IgD-negative memory B cell (primary cell): ENCODE measurements around the gene COL6A2. TPM values are rescaled to one million over a fixed set of nuclear protein-coding genes. Genes with fewer than 3 reads are reported as not detected.
"Not testable (repeated sequence)": the region's sequence is repeated elsewhere in the genome, so short reads cannot be mapped to it uniquely, and the experiment has no call there.

ENCODE experiments used
- H3K27ac Mint-ChIP-seq, 3 donors: one replicate each; pipeline ENCODE4 v1.8.0; 2020 to 2022; ENCODE audit warnings: mild to moderate bottlenecking in 3 of 3, mixed read lengths in 3 of 3, moderate library complexity in 1 of 3
- H3K27me3 Mint-ChIP-seq: one replicate; pipeline ENCODE4 v1.8.0; 2021; ENCODE audit warnings: mixed read lengths
- H3K36me3 Mint-ChIP-seq: one replicate; pipeline ENCODE4 v1.8.0; 2020; ENCODE audit warnings: mild to moderate bottlenecking, mixed read lengths
- H3K4me1 Mint-ChIP-seq, 3 donors: one replicate each; pipeline ENCODE4 v1.8.0; 2020 to 2022; ENCODE audit warnings: mixed read lengths in 3 of 3, mild to moderate bottlenecking in 1 of 3
- H3K4me3 Mint-ChIP-seq, 4 donors: one replicate each; pipeline ENCODE4 v1.8.0; 2020 to 2022; ENCODE audit warnings: mild to moderate bottlenecking in 4 of 4, mixed read lengths in 4 of 4, moderate library complexity in 3 of 4
- H3K9me3 Mint-ChIP-seq, 3 donors: one replicate each; pipeline ENCODE4 v1.8.0; 2020 to 2021; ENCODE audit warnings: mixed read lengths in 3 of 3, mild to moderate bottlenecking in 1 of 3
- polyA plus RNA-seq: library from polyadenylated mRNA; unstranded; fragments of 300-500 nt; fragmentation: Illumina TruSeq; gene quantifications from one replicate; pipeline ENCODE4 v1.2.3, GENCODE V29; 2021

Gene COL6A2
- polyA plus RNA-seq, 1 donor from 2014 or later: 0.14 TPM

DNA sequence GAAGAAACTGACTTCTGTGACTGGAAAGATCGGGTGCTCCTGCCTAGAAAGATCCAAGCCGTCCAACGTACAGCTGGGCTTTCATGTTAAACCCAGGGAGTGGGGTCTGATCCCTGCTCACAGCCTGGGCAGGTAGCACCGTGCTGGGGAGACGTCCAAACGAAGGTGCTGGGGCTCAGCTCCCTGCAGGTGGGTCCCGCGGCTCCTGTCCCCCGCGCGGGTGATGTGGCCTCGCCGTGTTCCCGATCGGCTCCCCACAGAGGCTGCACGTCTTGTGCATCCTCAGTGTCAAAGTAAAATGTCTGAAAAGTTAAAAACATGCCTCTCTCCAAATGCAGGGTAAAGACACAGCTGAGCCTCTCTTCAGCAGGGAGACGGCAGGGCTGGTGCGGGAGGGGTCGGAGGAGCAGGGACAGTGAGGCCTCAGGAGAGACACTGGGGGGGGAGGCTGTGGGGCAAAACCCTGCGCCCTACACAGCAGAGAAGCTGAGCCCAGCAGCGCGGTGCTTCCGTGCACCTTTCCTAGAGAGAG, 40.1 kb upstream of the COL6A2 start:
- H3K27me3 Mint-ChIP-seq: peaks cover 26% of the 10 kb centered on the region
- no peak overlapping the region for H3K27ac Mint-ChIP-seq
- peaks cover 5% of the 10 kb centered on the region for H3K36me3 Mint-ChIP-seq
- H3K9me3 Mint-ChIP-seq: peaks cover 4 to 6% (median 4%) of the 10 kb centered on the region in 3 donors
- H3K4me3 Mint-ChIP-seq: no peak overlapping the region
- no peaks in the 10 kb centered on the region for H3K4me1 Mint-ChIP-seq

DNA sequence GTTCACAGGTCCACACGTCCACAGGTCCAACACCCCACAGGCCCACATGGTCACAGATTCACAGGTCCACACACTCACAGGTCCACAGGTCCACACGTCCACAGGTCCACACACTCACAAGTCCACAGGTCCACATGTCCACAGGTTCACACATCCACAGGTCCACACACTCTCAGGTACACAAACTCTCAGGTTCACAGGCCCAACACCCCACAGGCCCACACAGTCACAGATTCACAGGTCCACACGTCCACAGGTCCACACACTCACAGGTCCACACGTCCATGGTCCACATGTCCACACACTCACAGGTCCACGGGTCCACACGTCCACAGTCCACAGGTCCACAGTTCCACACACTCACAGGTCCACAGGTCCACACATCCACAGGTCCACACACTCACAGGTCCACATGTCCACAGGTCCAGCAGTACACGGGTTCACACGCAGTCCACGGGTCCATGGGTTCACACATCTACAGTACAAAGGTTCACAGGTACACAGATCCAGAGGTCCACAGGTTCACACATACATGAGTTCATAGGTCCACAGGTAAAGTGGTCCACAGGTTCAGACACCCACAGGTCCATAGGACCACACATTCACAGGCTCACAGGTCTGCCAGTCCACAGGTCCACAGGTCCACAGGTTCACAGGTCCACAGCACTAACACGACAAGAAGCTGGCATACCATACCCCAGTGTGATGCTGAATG, 39.3 kb upstream of the COL6A2 start:
- no peak overlapping the region for H3K27ac Mint-ChIP-seq
- peaks cover 26% of the 10 kb centered on the region for H3K27me3 Mint-ChIP-seq

DNA sequence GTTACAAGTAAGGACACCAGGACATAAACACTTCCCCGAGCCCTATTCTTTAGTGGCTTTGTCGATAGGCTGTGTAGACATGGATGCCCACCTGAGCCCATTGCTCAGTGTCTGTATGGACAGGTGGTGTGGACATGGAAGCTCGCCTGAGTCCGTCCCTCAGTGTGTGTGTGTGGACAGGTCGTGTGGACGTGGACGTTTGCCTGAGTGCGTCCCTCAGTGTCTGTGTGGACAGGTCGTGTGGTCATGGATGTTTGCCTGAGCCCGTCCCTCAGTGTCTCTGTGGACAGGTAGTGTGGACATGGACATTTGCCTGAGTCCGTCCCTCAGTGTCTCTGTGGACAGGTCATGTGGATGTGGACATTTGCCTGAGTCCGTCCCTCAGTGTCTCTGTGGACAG, 38.7 kb upstream of the COL6A2 start:
- Mint-ChIP-seq H3K36me3 (peaks cover 5% of the 10 kb centered on the region), H3K27me3 (peaks cover 28% of the 10 kb centered on the region), H3K27ac (no peak overlapping the region), H3K9me3 (peaks cover 4 to 6% (median 4%) of the 10 kb centered on the region in 3 donors), H3K4me1 (no peaks in the 10 kb centered on the region), H3K4me3 (no peak overlapping the region)

More for the DNA sequence above, 39.3 kb upstream of the COL6A2 start:
- peaks cover 4 to 6% (median 4%) of the 10 kb centered on the region in 3 donors for H3K9me3 Mint-ChIP-seq
- no peaks in the 10 kb centered on the region for H3K4me1 Mint-ChIP-seq
- no peak overlapping the region for H3K4me3 Mint-ChIP-seq
- peaks cover 5% of the 10 kb centered on the region for H3K36me3 Mint-ChIP-seq

DNA sequence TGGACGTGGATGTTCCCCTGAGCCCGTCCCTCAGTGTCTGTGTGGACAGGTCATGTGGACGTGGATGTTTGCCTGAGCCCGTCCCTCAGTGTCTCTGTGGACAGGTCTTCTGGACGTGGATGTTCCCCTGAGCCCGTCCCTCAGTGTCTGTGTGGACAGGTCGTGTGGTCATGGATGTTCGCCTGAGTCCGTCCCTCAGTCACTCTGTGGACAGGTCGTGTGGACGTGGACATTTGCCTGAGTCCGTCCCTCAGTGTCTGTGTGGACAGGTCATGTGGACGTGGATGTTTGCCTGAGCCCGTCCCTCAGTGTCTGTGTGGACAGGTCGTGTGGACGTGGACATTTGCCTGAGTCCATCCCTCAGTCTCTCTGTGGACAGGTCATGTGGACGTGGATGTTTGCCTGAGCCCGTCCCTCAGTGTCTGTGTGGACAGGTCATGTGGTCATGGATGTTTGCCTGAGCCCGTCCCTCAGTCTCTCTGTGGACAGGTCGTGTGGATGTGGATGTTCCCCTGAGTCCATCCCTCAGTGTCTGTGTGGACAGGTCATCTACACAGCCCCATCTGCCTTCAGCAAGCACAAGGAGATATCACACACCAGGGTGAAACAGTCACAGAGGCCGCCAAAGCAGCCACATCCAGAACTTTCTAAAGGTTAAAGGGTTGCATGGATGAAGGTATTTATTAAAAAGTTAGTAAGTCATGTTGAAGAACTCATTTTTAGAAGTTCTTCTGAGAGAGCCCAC, 38.0 kb upstream of the COL6A2 start:
- not testable (repeated sequence) for H3K4me1 Mint-ChIP-seq, H3K4me3 Mint-ChIP-seq, H3K36me3 Mint-ChIP-seq, H3K27ac Mint-ChIP-seq, H3K9me3 Mint-ChIP-seq
- H3K27me3 Mint-ChIP-seq: peaks cover 32% of the 10 kb centered on the region

DNA sequence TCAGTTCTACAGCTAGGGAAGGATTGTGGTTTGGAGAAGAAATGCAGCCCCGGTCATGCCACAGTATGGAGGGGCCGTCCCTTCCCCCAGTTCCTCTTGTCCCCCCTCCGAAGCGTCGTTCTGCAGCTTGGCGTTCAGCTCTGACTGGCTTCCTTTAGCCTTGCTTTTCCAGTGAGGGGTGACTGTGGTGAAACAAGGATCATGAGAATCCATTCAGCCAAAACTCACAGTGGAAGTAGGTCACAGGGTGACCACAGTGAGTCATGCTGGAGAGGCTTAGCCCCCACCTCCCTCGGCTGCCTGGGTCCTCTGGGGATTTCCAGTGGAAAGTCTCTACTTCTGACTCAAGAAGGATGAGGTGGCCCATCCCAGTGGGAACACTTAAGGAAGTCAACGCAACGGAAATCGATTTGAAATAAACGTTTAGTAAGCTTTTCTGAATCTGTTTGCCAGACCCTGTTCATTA, 37.3 kb upstream of the COL6A2 start:
- Mint-ChIP-seq H3K9me3 (peaks cover 4 to 6% (median 4%) of the 10 kb centered on the region in 3 donors), H3K27me3 (peaks cover 38% of the 10 kb centered on the region), H3K36me3 (peaks cover 5% of the 10 kb centered on the region), H3K4me1 (no peaks in the 10 kb centered on the region), H3K27ac (no peak overlapping the region), H3K4me3 (no peak overlapping the region)

DNA sequence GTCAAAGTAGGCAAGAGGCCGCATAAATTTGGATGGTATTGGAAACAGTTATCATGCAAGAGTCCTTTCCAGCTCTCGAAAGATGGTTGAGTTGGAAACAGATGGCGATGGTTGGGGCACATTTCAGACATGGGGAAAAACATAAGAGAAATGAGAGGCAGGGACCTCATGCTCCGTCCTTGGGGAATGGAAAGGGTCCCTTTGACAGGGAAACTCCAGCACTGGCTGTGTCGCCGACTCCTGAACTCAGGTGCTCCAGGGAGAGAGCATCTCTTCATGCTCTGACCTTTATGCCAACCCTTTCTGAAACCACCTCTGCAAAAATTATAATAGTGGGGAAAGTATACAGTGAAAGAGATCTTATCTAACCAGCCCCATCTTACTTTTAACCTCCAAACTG, 36.8 kb upstream of the COL6A2 start:
- H3K9me3 Mint-ChIP-seq: peaks cover 4 to 6% (median 4%) of the 10 kb centered on the region in 3 donors
- no peak overlapping the region for H3K27ac Mint-ChIP-seq
- peaks cover 40% of the 10 kb centered on the region for H3K27me3 Mint-ChIP-seq
- peaks cover 5% of the 10 kb centered on the region for H3K36me3 Mint-ChIP-seq
- H3K4me1 Mint-ChIP-seq: no peaks in the 10 kb centered on the region
- H3K4me3 Mint-ChIP-seq: no peak overlapping the region

DNA sequence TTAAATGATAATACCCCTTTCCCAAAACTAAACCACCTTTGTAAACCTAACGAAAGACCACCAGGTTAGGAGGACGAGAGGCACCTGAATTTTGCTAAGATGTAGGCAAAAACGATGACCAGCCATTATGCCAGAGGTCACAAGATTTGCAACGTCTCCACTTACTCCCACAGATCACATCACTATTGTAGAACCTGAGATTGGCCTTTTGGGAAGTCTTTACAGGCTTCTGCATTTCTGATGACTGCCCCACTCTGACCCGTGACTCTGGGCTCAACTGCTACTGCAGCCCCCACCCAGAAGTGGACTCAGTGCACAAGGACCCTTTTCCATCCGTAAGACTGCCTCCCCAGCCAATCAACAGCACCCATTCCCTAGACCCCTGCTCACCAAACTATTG, 36.4 kb upstream of the COL6A2 start:
- Mint-ChIP-seq H3K9me3 (peaks cover 4 to 6% (median 4%) of the 10 kb centered on the region in 3 donors), H3K36me3 (peaks cover 5% of the 10 kb centered on the region), H3K4me1 (no peaks in the 10 kb centered on the region), H3K4me3 (no peak overlapping the region), H3K27ac (no peak overlapping the region), H3K27me3 (peaks cover 41% of the 10 kb centered on the region)

DNA sequence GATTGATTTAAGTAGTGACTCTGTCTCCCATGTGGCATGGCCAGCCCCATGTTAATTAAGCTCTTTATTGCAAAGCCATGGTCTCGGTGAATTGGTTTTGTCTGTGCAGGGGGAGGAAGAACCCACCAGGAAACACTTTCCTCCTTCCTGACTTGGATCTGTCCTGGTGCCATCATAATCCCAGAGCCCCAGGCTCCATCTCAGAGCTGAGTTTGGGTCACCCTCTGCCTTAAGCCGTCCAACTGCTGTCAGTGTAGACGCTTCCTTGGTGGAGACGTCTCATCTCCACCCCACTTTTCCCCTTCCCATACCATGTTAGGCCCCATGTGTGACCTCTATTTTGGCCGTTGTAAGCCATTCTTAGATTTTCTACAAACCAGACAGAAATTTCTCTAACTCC, 36.0 kb upstream of the COL6A2 start:
- no peak overlapping the region for H3K27ac Mint-ChIP-seq

DNA sequence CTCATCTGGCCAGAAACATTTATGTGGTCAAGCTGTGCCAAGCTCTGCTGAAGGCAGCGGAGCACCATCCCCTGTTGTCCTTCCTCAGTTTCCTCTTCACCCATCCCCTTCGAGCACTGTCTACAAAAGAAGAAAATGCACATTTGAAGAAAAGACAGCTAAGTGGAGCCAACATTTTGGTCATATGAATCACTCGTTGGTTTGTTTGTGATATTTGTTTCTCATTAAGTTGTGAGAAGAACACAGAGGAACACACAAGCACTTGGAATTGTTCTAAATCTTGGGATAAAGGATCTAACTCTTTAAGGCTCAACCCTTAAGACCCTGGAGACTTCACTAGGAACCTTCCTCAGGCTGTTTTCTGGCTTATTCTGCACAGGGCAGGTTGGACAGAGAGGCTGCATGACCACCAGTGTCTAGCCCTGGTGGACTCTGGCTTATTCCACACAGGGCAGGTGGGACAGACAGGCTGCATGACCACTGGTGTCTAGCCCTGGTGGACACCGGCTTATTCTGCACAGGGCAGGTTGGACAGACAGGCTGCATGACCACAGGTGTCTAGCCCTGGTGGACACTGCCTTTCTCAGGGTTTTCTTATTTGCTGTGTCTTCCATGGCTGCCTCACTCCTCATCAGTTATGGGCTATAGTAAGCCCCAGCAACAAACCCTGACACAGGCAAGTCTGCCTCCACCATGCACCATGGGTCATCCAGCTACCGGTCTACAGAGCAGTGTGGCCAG, 35.3 kb upstream of the COL6A2 start:
- H3K9me3 Mint-ChIP-seq: peaks cover 4 to 6% (median 4%) of the 10 kb centered on the region in 3 donors
- H3K27me3 Mint-ChIP-seq: peaks cover 36% of the 10 kb centered on the region
- peaks cover 5% of the 10 kb centered on the region for H3K36me3 Mint-ChIP-seq
- no peak overlapping the region for H3K27ac Mint-ChIP-seq
- H3K4me3 Mint-ChIP-seq: no peak overlapping the region
- H3K4me1 Mint-ChIP-seq: no peaks in the 10 kb centered on the region

More for the DNA sequence above, 36.0 kb upstream of the COL6A2 start:
- Mint-ChIP-seq H3K36me3 (peaks cover 5% of the 10 kb centered on the region), H3K4me1 (no peaks in the 10 kb centered on the region), H3K4me3 (no peak overlapping the region), H3K9me3 (peaks cover 4 to 6% (median 4%) of the 10 kb centered on the region in 3 donors), H3K27me3 (peaks cover 42% of the 10 kb centered on the region)

DNA sequence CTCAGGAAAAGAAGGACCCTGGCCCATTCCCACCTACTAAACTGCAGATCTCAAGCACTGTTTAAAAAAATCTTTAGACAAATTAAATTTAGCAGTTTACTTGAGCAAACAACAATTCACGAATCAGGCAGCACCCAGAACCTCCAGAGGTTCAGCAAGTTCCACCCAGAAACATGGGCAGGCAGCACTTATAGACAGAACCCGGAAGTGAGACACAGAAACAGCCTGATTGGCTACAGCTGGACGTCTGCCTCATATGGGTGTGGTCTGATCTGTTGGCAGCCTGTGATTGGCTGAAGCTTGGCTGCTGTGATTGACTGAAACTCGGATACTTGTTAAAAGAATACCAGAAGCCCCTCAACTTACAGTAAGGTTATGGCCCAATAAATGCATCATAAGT, 34.7 kb upstream of the COL6A2 start:
- Mint-ChIP-seq H3K27me3 (peaks cover 35% of the 10 kb centered on the region), H3K4me3 (no peak overlapping the region), H3K27ac (no peak overlapping the region), H3K4me1 (no peaks in the 10 kb centered on the region), H3K36me3 (peaks cover 5% of the 10 kb centered on the region), H3K9me3 (peaks cover 4 to 6% (median 4%) of the 10 kb centered on the region in 3 donors)

DNA sequence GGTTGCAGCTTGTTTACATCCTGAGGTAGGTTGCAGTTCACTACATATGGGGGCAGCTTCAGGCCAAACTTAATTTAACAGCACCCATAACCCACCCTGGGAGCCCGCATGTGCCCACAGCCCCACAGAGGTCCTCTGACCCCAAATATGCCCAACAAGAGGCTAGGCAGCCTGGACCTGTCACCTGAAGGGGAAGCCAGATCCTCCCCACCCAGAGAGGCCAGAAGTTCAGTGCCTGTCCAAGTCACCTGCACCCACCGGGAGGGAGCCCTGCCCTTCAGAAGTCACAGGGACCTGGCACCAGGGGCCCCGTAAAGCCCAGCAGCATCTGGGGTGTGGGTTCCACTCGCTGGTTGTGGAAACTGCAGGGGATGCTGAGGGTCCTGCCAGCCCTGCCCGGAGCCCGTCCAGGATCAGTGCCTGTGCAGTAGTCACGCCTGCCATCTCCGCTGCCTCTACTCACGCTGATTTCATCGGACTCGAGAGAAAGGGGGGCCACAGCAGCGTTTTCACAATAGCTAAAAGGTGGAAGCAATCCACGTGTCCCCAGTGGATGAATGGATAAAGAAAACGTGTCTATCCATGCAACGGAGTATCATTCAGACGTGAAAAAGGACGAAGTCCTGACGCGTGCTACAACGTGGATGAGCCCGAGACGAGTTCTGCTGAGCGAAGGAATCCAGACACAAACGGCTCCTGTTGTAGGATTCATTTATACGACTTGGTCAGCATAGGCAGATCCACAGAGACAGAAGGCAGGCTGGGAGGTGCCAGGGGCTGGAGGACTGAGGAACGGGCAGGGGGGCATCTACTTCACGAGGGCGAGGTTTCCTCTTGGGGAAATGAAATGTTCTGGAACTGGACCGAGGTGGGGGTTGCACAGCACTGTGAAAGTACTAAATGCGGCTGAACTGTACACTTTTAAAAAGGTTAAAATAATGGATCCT, 33.9 kb upstream of the COL6A2 start:
- peaks cover 5% of the 10 kb centered on the region for H3K36me3 Mint-ChIP-seq
- no peak overlapping the region for H3K27ac Mint-ChIP-seq
- no peaks in the 10 kb centered on the region for H3K4me1 Mint-ChIP-seq
- peaks cover 31% of the 10 kb centered on the region for H3K27me3 Mint-ChIP-seq
- H3K4me3 Mint-ChIP-seq: no peak overlapping the region
- peaks cover 4 to 6% (median 4%) of the 10 kb centered on the region in 3 donors for H3K9me3 Mint-ChIP-seq

DNA sequence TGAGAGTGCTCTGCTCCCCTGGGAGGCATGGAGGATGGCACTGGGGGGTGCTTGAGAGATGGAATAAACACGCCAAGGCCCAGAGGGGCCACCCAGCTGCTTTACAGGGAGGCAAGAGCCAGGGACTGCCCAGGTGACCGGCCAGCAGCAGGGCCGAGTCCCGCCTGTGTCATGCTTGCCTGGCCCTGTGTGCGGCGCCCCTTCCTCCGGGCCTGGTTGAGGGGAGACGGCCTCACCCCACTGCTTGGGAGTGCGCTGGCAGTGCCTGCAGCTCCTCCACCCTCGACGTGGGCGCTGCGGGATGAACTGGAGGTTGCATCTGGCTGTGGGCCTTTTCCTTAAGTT, 33.1 kb upstream of the COL6A2 start:
- Mint-ChIP-seq H3K27me3 (peaks cover 31% of the 10 kb centered on the region), H3K4me1 (no peaks in the 10 kb centered on the region), H3K36me3 (peaks cover 2% of the 10 kb centered on the region), H3K4me3 (no peak overlapping the region), H3K27ac (no peak overlapping the region), H3K9me3 (peaks cover 0 to 4% (median 1%) of the 10 kb centered on the region in 3 donors)

DNA sequence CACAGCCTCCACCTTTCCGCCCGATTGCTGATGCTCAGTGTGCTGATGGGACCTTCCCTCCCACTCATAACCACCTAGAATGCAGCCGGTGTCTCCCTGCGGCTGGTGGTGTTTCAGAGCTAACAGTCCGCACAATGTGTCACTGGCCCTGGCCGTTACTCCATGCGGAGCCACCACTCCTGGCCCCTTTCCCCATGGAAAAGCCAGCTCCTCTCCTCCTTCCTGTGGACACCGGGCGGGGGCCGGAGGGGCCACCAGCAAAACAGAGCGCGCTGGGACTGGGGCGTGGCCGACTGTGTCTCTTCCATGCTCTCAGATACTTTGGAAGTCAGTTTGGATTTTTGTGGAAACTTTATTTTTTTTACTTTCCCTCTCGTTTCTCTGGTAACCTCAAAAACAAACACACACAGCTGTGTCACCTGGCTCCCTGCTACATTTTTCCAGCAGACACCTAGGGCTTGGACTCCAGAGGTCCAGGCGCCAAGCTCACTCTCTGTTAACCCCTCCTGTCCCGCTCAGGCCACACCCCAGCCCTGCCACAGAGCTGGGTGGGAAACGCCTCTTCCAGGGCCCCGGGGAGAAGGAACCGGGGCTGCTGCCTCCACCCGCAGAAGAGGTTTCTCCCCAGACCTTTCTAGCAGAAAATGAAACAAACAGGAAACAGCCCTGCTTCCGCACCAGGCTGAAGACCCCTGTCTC, 32.5 kb upstream of the COL6A2 start:
- peaks cover 2% of the 10 kb centered on the region for H3K36me3 Mint-ChIP-seq
- peaks cover 0 to 4% (median 0%) of the 10 kb centered on the region in 3 donors for H3K9me3 Mint-ChIP-seq
- peaks cover 31% of the 10 kb centered on the region for H3K27me3 Mint-ChIP-seq
- no peak overlapping the region for H3K27ac Mint-ChIP-seq
- no peaks in the 10 kb centered on the region for H3K4me1 Mint-ChIP-seq
- no peak overlapping the region for H3K4me3 Mint-ChIP-seq
